AG20443 (cell line): Measurements from ENCODE around the gene PLOD1.
"Not testable (repeated sequence)": the region's sequence is repeated elsewhere in the genome, so short reads cannot be mapped to it uniquely, and the experiment has no call there.

Experiments used
- DNase-seq: peaks from one replicate; pipeline ENCODE4 v3.0.0; 2012; ENCODE audit warnings: low spot score, mixed read lengths

The PLOD1 gene

GRCh38 chr1:11938722-11939526, 4.4 kb downstream of the PLOD1 start:
- peak; percentile 29 for DNase-seq

- DNase-seq, result not testable (repeated sequence)
Measured at GRCh38 chr1:11939794-11940193, 5.3 kb downstream of the PLOD1 start.

- DNase-seq, result peak; percentile 27
Measured at GRCh38 chr1:11940260-11940921, 5.9 kb downstream of the PLOD1 start.

GRCh38 chr1:11942280-11942679, 7.8 kb downstream of the PLOD1 start:
- DNase-seq, result no peak

- DNase-seq, result no peak
Measured at GRCh38 chr1:11943619-11944018, 9.1 kb downstream of the PLOD1 start.

DNA sequence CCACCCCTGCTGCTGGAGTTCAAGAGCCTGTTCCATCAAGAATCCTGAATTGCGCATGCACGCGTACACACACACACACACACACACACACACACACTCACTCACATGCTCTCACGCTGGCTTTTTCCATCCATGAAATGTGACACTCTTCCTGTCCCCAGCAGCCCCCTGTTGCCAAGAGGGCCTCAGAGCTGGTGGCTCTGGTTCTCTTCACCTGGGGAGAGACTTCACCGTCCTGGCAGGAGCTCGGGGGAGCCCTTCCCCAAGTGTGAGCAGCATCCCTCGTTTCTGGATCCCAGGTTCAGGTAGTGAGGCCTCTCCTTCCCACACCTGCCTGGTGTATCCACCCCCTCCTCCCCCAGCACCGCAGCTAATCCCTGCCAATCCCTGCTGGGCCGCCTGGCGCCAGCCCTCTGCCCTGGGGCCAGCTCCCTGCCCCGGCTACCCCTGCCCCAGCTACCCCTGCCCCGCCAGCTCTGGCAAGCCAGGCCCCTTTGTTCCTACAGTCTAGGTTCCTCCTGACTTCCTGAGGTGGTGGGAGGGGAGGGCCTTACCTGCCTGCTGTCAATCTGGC, 9.9 kb downstream of the PLOD1 start:
- no peak for DNase-seq

DNA sequence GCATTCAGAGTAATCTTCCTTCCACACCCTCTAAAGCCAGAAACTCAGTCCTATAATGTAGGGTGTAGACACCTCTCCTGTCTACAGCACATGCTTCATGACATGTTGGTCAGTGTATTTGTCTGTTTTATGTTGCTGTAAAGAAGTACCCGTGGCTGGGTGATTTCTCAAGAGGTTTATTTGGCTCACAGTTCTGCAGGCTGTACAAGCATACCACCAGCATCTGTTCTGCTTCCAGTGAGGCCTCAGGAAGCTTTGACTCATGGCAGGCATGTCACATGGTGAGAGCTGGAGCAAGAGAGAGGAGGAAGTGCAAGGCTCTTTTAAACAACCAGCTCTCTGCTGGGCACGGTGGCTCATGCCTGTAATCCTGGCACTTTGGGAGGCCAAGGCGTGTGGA, 12.1 kb downstream of the PLOD1 start:
- DNase-seq, result no peak

DNA sequence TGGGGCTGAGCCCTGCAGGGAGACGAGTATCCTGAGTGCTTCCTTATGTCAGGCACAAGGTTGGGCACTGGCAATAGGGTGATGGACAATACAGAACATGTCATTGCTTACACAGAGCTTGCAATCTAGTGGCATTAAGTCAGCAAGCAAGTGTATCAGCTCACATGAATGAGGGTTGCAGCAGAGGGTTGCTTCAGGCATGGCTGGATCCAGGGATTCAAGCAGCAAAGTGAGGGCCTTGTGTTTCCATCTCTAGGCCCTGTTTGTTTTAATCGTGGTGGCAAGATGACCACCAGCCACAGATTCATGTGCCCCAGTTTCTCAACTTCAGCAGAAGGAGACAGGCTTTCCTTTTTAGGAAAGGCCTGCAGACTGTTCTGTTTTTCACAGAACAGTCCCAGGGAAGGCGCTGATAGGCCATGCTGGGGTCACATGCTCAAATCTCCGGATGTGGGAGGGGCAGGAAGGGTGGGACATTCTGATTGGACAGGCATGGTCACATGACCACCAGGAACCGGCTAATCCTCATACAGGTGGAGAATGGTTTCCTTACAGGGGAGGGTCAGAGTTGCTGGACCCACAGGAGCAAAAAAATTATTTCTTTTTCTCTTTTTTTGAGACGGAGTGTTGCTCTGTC, 14.4 kb downstream of the PLOD1 start:
- DNase-seq, result peak; percentile 43

DNA sequence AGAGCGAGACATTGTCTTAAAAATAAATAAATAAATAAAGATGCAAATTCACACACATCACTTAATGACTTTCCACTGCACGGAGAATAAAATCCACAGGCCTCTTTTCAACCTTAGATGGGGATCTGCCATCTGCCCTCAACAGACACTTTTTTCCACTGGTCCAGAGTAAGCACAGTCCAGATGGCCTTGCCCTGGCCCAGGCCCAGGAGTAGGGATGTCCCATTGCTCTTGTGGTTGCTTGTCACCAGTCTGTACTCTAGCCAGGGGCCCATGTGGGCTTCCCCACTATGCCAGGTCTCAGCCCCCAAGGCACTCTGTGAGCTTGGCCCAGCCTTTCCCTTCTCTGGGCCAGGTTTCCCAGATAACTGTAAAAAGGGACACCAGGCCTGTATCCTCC, 17.4 kb downstream of the PLOD1 start:
- DNase-seq, result no peak

DNA sequence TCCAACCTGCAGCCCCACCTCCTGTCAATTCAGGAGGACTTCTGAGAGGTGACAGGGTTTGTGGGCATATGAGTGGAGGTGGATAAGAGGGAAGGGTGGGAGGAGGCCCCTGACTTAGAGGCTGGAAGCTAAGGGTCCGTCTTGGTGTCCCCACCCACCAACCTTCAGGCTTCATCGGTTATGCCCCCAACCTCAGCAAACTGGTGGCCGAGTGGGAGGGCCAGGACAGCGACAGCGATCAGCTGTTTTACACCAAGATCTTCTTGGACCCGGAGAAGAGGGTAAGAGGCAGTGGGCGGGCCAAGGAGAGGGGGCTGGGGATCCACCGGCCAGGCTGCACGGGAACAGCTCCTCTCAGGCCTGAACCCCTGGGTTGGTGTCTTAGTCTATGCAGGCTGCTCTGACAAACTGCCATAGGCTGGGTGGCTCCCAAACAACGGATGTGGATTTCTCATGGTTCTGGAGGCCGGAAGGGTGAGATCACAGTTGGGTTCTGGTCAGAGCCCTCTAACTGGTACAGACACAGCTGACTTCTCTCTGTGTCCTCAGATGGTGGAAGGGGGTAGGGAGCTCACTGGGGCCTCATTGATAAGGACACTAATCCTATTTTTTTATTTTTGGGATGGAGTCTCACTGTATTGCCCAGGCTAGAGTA, 18.1 kb downstream of the PLOD1 start:
- peak; percentile 75 for DNase-seq

GRCh38 chr1:11955221-11955620, 20.7 kb downstream of the PLOD1 start:
- no peak for DNase-seq

GRCh38 chr1:11957398-11957797, 22.9 kb downstream of the PLOD1 start:
- no peak for DNase-seq

DNA sequence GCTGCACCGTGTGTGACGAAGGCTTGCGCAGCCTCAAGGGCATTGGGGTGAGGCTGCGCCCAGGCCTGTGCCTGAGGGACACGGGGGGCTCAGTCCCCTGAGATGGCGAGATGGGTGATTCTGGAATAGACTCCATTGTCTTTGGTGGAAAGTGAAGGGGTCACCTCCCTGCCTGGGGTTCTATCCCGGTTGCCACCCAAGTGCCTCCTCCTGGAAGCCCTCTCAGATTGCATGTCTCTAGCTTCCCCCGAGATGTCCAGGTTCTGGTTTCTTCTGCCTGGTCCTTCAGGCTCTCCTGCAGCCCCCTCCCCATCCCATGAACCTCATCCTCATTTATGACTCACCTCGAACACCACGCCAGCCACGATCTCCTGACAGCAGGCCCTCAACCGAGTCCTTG, 23.4 kb downstream of the PLOD1 start:
- no peak for DNase-seq

- no peak for DNase-seq
Measured at GRCh38 chr1:11960276-11960675, 25.8 kb downstream of the PLOD1 start.

DNA sequence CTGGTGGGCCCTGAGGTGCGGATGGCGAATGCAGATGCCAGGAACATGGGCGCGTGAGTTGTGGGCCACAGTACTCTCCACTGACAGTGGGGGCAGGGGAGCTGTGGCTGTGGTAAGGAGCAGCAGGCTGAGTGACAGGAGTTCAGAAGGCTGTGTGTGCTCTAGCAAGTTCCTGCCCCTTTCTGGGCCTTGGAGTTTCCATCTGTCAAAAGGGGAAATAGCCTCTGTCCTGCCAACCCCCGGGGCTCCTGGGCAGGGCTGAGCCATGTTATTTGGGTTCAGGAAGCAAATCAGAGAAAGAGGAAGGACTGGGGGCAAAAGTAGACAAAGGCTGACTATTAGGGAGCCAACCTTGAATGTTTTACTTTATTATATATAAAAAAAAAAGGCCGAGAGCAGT, 26.2 kb downstream of the PLOD1 start:
- no peak for DNase-seq

GRCh38 chr1:11961230-11961629, 26.7 kb downstream of the PLOD1 start:
- no peak for DNase-seq

- DNase-seq, result no peak
Measured at GRCh38 chr1:11963622-11964021, 29.1 kb downstream of the PLOD1 start.

- DNase-seq, result no peak
Measured at GRCh38 chr1:11964656-11965055, 30.1 kb downstream of the PLOD1 start.

GRCh38 chr1:11967028-11967547, 32.6 kb downstream of the PLOD1 start:
- no peak for DNase-seq

- DNase-seq, result no peak
Measured at GRCh38 chr1:11970441-11971185, 36.1 kb downstream of the PLOD1 start.

DNA sequence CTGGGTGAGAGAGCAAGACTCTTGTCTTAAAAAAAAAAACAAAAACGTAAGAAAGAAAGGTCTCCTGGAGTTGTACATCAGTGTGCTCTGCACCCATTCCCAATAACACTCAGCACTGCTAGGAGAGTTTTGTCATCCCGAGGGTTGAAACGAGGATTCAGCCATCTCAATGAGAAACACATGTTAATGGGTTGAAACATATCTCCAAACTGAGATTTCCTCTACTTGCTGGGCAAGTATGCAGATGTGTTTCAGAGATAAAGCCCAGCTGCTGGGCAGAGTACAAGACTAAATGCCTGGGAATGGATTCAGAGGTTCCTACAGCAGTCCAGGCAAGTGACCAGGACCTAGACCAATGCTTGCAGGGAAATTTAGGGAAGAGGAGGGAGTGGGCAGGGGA, 43.1 kb downstream of the PLOD1 start:
- DNase-seq, result peak; percentile 71
